Endothelial cell of umbilical vein (primary cell): ENCODE results near the gene WDR74. TPM values are rescaled to one million over a fixed set of nuclear protein-coding genes. Genes with fewer than 3 reads are reported as not detected.

Experiments
- BruUV-seq: library from RNA; stranded (reverse); fragments of 400-500 nt; replicated peaks from 2 replicates; lab custom pipeline; 2021; lab: Mats Ljungman, UMichigan
- CTCF ChIA-PET: fragments of 300-600, 350-600 bp; sonication (Branson Sonifier 250); formaldehyde crosslinking; loops from one replicate; lab custom pipeline; 2021; ENCODE audit warnings: antibody characterized with exemption, inconsistent platforms; lab: Charles Lee
- POLR2A ChIA-PET: fragments of 300-600, 350-600 bp; sonication (Branson Sonifier 250); formaldehyde crosslinking; loops from one replicate; lab custom pipeline; 2021; ENCODE audit warnings: antibody characterized with exemption, inconsistent platforms; lab: Charles Lee
- DNase-seq: peaks from one replicate; pipeline ENCODE4 v3.0.0-alpha.2; 2011; ENCODE audit warnings: low read depth, low spot score
- FAIRE-seq: peaks from 2 replicates; lab custom pipeline; 2011; peaks lifted over from hg19 to GRCh38; lab: Jason Lieb, UNC
- H2AFZ ChIP-seq: 2 replicates; pipeline ENCODE4 v1.6.0; 2012; ENCODE audit warnings: low read depth, low read length, control low read depth, inconsistent platforms
- H3K27ac ChIP-seq: 2 replicates; pipeline ENCODE4 v1.5.1; 2011; ENCODE audit warnings: low read depth, mild to moderate bottlenecking, control low read depth, low read length, moderate library complexity; ENCODE audit not compliant: insufficient read depth
- H3K27me3 ChIP-seq, 2 experiments: 2 replicates each; pipeline versions ENCODE4 v1.6.0 to v1.6.1; 2011; ENCODE audit warnings: low read length in 2 of 2, mixed read lengths in 1 of 2; ENCODE audit not compliant: control insufficient read depth in 2 of 2, insufficient read depth in 2 of 2
- H3K36me3 ChIP-seq, 2 experiments: 2 replicates in 1 of 2; 3 replicates in 1 of 2; pipeline ENCODE4 v1.5.1; 2011; ENCODE audit warnings: low read length in 2 of 2, mild to moderate bottlenecking in 1 of 2, moderate library complexity in 1 of 2; ENCODE audit not compliant: control insufficient read depth in 2 of 2, insufficient read depth in 2 of 2; ENCODE audit errors: extremely low read depth in 1 of 2
- H3K4me1 ChIP-seq: 3 replicates; pipeline ENCODE4 v1.5.1; 2011; ENCODE audit warnings: mild to moderate bottlenecking, low read length; ENCODE audit not compliant: control insufficient read depth, insufficient read depth; ENCODE audit errors: extremely low read depth
- H3K4me2 ChIP-seq: 2 replicates; pipeline ENCODE4 v1.6.1; 2011; ENCODE audit warnings: low read length, control low read depth, mixed read lengths; ENCODE audit not compliant: insufficient read depth
- H3K4me3 ChIP-seq, 3 experiments: fragments of 200-600 bp in 1 of 3; sonication (generic), shearing (Covaris generic) in 1 of 3; replicated peaks in 1 of 3; 2 replicates each; pipeline ENCODE4 v1.5.1; 2011 to 2016; ENCODE audit warnings: control low read depth in 3 of 3, low read length in 3 of 3, mild to moderate bottlenecking in 2 of 3, inconsistent platforms in 1 of 3, low read depth in 1 of 3, moderate library complexity in 1 of 3; ENCODE audit not compliant: insufficient read depth in 1 of 3
- H3K79me2 ChIP-seq: 2 replicates; pipeline ENCODE4 v1.6.0; 2012; ENCODE audit warnings: low read length, inconsistent platforms; ENCODE audit not compliant: control insufficient read depth, insufficient read depth
- H3K9ac ChIP-seq: replicated peaks from 2 replicates; pipeline ENCODE3; 2011; ENCODE audit warnings: low read length, control low read depth; ENCODE audit not compliant: insufficient read depth; ENCODE audit errors: extremely low read depth
- H3K9me1 ChIP-seq: replicated peaks from 3 replicates; pipeline ENCODE4 v1.6.0; 2011; ENCODE audit warnings: mild to moderate bottlenecking, low read length; ENCODE audit not compliant: control insufficient read depth, insufficient read depth; ENCODE audit errors: extremely low read depth
- H3K9me3 ChIP-seq: replicated peaks from 2 replicates; pipeline ENCODE4 v1.5.1; 2012; ENCODE audit warnings: low read length, inconsistent platforms; ENCODE audit not compliant: control insufficient read depth, insufficient read depth
- H4K20me1 ChIP-seq: replicated peaks from 2 replicates; pipeline ENCODE3; 2011; ENCODE audit warnings: mild to moderate bottlenecking, low read length; ENCODE audit not compliant: control insufficient read depth, insufficient read depth; ENCODE audit errors: extremely low read depth
- CTCF ChIP-seq, 2 donors: IDR thresholded peaks; 1 replicate in 1 of 2; 2 replicates in 1 of 2; pipeline ENCODE4 v1.5.1; 2011; ENCODE audit warnings: low read length in 2 of 2, mild to moderate bottlenecking in 2 of 2, moderate library complexity in 2 of 2, control low read depth in 1 of 2, inconsistent platforms in 1 of 2, low read depth in 1 of 2; ENCODE audit not compliant: insufficient read depth in 1 of 2; ENCODE audit errors: extremely low read depth in 1 of 2
- EZH2 ChIP-seq: IDR thresholded peaks from 2 replicates; pipeline ENCODE4 v1.6.1; 2012; ENCODE audit warnings: borderline replicate concordance, low read depth, mild to moderate bottlenecking, moderate library complexity, low read length, inconsistent platforms; ENCODE audit not compliant: severe bottlenecking
- FOS ChIP-seq: IDR thresholded peaks from 2 replicates; pipeline ENCODE4 v1.6.1; 2011; ENCODE audit warnings: mild to moderate bottlenecking, low read length, moderate library complexity, borderline replicate concordance; ENCODE audit not compliant: insufficient read depth
- GATA2 ChIP-seq: IDR thresholded peaks from 2 replicates; pipeline ENCODE4 v1.7.0; 2011; ENCODE audit warnings: low read depth, mild to moderate bottlenecking, moderate library complexity, mixed read lengths, low read length; ENCODE audit not compliant: insufficient read length, insufficient read depth
- JUN ChIP-seq: IDR thresholded peaks from 2 replicates; pipeline ENCODE4 v1.6.1; 2011; ENCODE audit warnings: borderline replicate concordance, low read depth; ENCODE audit not compliant: insufficient read length, insufficient read depth
- MYC ChIP-seq: IDR thresholded peaks from one replicate; pipeline ENCODE4 v1.6.1; 2011; ENCODE audit warnings: mild to moderate bottlenecking, low read depth, low read length
- POLR2A ChIP-seq: IDR thresholded peaks from 2 replicates; pipeline ENCODE4 v1.6.1; 2012; ENCODE audit warnings: low read depth, mild to moderate bottlenecking, control low read depth, low read length
- POLR2AphosphoS5 ChIP-seq: IDR thresholded peaks from 2 replicates; pipeline ENCODE4 v1.6.1; 2012; ENCODE audit warnings: low read depth, mild to moderate bottlenecking, control low read depth, low read length, moderate library complexity; ENCODE audit not compliant: insufficient read depth
- dilution Hi-C: fragments of 300-500 bp; cut with MboI; formaldehyde crosslinking; loops from one replicate; pipeline ENCODE4 v1.15.0; 2019; ENCODE audit warnings: low sequenced_read_pairs; ENCODE audit not compliant: extremely low pct_ligation_motif_present
- intact Hi-C: fragments of 100-400 bp; cut with micrococcal nuclease; formaldehyde crosslinking; loops from one replicate; pipeline ENCODE4 v1.10.0; 2022
- polyA plus RNA-seq, 4 experiments: library from polyadenylated mRNA; depleted of rRNA in 3 of 4; stranded (reverse) in 3 of 4; unstranded in 1 of 4; fragments of >200 nt; gene quantifications; 2 replicates each; pipeline versions ENCODE4 v1.2.1 to v1.2.3, GENCODE V29; 2011 to 2012; ENCODE audit warnings: missing spikeins in 1 of 4
- total RNA-seq: library from RNA; stranded (reverse); gene quantifications from 2 replicates; pipeline ENCODE4 v1.2.3, GENCODE V29; 2021
- TF ChIP-seq, protein P1 (sequence below): IDR thresholded peaks from 2 replicates; pipeline ENCODE4 v1.6.1; 2011; ENCODE audit not compliant: insufficient read depth, insufficient read length

WDR74 gene
- total and polyA plus RNA-seq, 2 donors (not counting 3 experiments of a cell fraction or from before 2014, with no cell fraction given), result 44.7 to 51.7 TPM

- POLR2A ChIA-PET, result interaction anchor here (1.1 to 1.9 kb wide), 2 partner anchors 27 to 42 kb away, joined by 3 to 20 read pairs; no protein-coding TSS in a partner anchor
- Histone ChIP-seq H3K9me1 (no peaks in the 10 kb centered on the region), H3K4me2 (peak overlapping the region; percentile 94), H3K9me3 (no peaks in the 10 kb centered on the region), H3K9ac (peak overlapping the region; percentile 44), H2AFZ (no peak overlapping the region), H3K27me3 (no peaks in the 10 kb centered on the region), H3K79me2 (peaks cover 56% of the 10 kb centered on the region), H3K27ac (peak overlapping the region; percentile 100), H3K36me3 (peaks cover 39 to 42% of the 10 kb centered on the region in 2 experiments), H3K4me1 (peaks cover 52% of the 10 kb centered on the region), H4K20me1 (peaks cover 5% of the 10 kb centered on the region), H3K4me3 (peak overlapping the region in 2 of 3 experiments; percentile 75 to 100)
- TF ChIP-seq GATA2 (no peak), POLR2A (no peak), CTCF (IDR thresholded peaks at IDR 0.05; ENCODE audit: extremely low read depth in 1 of 2, insufficient read depth in 1 of 2, low read depth in 1 of 2, low read length in 2 of 2) (no peak), MYC (no peak), EZH2 (no peak), POLR2AphosphoS5 (no peak), JUN (no peak), FOS (no peak)
- TF ChIP-seq, protein P1, sequence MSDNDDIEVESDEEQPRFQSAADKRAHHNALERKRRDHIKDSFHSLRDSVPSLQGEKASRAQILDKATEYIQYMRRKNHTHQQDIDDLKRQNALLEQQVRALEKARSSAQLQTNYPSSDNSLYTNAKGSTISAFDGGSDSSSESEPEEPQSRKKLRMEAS, result no peak
- dilution Hi-C loops (no loop called here), intact Hi-C loops (loop anchor here (5.0 kb wide), 3 partner anchors 111 to 486 kb away; partner anchors contain the start of genes HNRNPUL2, TAF6L and TTC9C)
- DNase-seq, result no peak
- no peak for FAIRE-seq
- BruUV-seq, result no TSS peak
- CTCF ChIA-PET, result interaction anchor here (1.0 to 2.5 kb wide), 8 partner anchors 18 to 489 kb away, joined by 3 to 16 read pairs (median 5); no protein-coding TSS in a partner anchor
These were observed 44.3 kb upstream of the WDR74 start for GRCh38 chr11:62883673-62884072.
